GM19240 (cell line): ENCODE results near the gene ST7.

ENCODE experiments used
- DNase-seq: peaks from one replicate; pipeline ENCODE4 v3.0.0; 2011; ENCODE audit warnings: low spot score; ENCODE audit not compliant: insufficient read length

The ST7 gene

DNA sequence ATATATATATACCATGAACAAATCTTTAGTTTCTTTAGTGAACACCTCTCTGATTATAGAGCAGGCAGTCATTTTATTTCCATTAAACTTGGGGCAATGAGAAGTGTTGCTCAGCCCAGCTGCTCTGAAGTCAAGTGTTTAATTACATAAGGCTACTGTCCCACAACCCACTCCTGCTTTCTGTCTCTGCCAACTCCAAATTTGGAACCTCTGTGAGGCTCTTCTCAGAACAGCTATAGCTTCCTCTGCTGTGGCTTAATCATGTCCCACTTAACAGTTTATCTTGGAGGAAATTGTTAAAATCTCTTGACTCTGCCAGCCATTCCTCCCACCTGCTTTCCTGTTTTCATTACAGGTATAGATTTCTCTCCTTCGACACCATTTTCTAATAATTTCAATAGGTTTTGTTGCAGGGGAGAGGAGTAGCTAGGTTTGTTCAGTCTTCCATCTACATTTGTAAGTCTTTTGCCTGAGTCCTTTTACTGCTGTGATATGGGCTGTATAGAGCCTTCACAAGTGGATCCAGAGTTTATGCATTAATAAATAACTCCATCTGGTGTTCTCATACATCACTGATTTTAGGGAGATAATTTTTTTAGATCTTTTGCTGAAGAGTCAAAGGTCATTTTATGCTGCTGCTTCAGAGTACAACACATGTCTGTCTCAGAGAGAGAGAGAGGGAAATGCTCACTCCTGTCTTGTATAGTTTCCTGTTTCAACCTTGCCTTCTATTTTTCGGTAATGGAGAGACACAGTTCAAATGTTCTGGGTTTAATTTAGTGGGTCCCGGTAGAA lies 199.1 kb downstream of the ST7 start:
- DNase-seq = no peak

- DNase-seq = no peak
Measured at GRCh38 chr7:117153016-117153545, 199.8 kb downstream of the ST7 start.

GRCh38 chr7:117154721-117155120 lies 201.4 kb downstream of the ST7 start:
- no peak for DNase-seq

DNA sequence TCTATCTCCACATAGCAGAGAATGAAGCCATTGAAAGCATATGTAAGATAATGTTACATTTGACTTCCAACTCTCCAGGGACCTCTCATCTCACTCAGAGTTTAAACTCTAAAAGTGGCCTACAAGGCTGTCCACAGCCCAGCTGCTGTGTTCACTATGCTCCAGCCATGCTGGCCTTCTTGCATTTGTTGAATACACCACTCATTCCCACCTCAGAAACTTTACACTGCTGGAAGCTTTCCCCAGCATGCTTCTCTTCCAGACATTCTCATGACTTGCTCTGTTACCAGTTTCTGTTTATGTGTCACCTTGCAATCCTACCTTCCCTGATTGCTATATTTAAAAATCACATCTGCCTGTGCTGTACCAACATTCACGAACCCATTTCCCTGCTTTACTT lies 202.4 kb downstream of the ST7 start:
- DNase-seq = no peak

GRCh38 chr7:117157241-117158209 lies 204.2 kb downstream of the ST7 start:
- no peak for DNase-seq

DNA sequence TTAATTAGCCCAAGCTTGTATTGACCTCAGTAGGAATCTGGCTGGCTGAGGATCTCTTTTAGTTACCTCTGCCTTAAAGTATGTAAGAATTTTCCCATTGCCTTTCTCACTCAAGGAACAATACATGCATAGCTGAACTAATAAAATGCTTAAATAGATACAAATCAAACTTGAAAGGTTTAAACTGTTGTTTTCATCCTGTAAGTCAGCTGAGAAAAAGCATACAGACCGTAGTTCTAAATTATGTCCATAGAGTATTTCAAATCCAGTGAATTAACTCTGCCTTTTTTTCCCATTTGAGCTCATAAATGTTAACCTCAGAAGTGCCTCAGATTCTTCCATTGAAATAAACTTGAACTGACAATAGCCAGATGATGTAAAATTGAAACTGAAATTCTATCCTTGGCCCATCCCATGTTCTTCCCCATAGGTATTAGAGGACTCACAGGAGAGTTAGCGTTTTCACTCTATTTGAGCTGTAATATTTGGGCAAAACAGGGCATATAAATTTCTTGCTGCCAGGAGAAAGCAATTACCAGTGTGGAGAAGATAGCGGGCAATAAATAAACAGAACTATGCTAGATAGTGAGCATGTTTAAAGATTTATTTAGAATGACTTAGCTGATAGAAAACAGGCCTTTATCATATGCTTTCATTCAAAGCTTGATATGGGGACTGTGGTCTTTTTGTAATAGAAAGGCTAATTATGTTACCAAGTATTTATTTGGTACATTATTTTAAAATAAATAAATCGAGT lies 205.8 kb downstream of the ST7 start:
- DNase-seq = no peak

DNA sequence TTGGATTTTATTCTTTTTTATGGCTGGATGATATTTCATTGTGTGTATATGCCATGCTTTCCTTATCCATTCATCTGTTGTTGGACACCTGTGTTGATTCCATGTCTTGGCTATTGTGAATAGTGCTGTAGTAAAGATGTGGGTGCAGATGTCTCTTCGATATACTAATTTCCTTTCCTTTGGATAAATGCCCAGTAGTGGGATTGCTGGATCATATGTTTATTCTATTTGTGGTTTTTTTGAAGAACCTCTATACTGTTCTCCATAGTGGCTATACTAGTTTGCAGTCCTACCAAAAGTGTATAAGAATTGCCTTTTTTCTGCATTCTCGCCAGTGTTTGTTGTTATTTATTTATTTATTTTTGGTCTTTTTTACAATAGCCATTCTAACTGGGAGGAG lies 209.8 kb downstream of the ST7 start:
- no peak for DNase-seq

DNA sequence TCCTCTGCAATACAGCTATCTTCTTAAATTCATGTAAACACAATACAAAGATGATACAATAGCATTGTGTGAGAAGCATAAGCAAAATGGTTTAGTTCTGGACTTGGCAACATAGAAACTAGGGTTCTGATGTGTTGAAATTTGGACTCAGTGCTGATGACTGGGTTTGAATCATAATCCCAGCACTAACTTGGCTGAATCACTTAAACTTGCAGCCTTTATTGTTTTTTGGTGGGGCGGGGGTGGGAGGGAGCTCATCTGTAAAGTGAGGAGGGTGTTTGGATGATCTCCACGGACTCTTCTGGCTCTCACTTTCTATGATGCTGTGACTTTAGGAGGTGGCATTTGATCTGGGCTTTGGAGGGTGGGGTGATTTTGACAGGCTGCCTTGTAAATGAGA lies 211.3 kb downstream of the ST7 start:
- DNase-seq = no peak

- no peak for DNase-seq
Measured at GRCh38 chr7:117165656-117166055, 212.4 kb downstream of the ST7 start.

- no peak for DNase-seq
Measured at GRCh38 chr7:117169907-117170306, 216.6 kb downstream of the ST7 start.

DNA sequence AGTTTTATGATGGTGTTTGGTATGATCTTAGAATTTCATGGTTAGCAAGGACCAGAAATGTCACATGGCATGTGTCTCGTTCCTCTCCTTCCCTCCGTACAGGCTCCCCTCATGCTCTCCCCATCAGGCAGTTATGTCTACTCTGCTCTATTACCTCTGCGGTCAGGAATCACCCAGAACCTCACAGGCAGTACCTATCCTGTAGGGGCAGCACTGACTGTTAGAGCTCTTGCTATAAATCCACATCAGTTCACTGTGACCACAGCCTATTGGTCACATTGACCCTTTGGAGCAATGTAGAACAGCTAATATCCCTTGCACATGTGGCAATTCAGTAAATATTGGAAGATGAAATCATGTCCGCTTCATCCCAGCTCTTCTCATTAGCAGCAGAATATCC lies 217.8 kb downstream of the ST7 start:
- no peak for DNase-seq

DNA sequence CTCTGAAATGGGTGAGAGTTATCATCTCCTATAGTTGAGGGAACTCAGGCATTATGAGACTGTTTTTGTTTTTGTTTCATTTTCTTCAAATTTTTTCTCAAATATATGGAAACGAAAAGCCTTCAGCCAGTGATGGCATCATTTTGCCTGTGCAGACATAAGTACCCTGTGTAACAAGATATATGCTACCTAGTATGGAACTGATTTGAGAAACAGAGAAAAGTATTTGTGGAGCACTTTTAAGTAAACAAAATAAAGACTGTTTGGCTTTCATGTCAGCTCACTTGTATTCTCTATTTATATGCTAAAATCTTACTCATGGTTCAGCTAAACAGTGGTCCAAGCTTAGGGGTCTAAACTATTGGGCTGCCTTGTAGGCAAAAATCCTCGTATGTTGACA lies 219.0 kb downstream of the ST7 start:
- DNase-seq = no peak

DNA sequence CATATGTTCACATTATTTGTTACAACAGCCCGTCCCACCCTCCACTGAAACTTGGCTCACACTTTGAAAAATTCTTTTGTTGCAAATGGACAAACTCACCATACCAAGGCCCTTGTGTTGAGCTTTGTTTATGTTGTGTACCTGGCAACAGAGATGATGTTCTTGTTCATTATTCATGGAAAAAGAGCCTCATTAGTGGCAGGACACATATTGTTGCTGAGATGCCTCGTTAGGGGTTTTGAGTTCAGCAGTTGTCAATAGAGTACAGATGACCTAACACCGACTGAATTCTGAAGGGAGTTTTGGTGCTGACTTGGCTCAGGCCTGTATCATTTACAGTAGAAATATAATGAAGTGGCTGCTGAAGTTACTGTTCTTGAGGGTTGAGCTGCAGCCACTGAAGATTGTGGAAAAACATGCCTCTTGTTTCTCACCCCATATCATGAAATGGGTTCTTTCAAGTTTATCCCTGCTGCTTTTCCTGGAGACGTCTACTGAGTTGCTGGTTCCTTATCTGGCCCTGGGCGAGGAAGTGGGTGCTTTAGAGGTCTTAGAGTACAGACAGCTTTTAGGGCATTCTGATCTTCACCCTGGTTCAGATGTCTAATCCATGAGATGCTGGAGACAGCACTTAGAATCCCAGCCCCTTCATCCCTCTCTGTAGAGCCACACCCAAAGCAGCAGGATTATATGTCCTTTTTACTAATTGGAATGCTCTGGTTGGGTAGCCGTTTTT lies 219.9 kb downstream of the ST7 start:
- no peak for DNase-seq

DNA sequence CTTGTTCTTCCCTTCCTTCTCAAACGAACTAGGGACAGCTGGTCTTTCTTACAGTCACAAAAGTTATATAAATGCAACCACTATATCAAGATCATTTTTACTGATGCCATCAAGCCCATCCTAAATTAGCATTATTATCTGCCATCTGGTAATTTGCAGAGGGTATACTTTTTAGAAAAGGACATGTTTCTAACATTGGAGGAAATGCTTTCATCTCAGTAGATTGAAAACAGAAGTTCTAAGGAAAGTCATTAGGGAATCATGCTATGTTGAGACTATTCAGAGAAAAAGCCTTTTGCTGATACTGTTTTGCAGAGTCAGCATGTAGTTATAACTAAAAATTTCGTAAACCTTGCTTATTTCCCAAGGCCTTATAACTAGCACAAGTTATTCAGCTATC lies 222.9 kb downstream of the ST7 start:
- no peak for DNase-seq

DNA sequence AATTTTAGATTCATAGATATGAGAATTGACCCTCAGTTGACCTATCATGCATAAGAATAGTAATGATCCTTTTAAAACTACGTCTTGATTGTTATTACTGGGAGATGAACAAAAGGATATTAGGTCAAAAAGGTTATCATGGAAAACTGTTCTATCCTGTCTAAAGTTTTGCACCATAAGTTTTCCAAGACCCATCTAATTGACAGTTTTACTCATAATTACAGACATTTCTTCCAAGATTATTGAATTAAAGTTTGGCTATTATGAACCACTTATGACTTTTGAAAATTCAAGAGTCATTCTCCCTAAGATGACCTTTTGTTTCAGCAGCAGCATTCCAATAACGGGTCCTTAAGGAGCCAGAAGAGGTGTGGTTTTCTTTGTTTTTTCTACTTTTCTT lies 225.3 kb downstream of the ST7 start:
- DNase-seq = no peak

- no peak for DNase-seq
Measured at GRCh38 chr7:117179701-117180100, 226.4 kb downstream of the ST7 start.

GRCh38 chr7:117183729-117184128 lies 230.4 kb downstream of the ST7 start:
- no peak for DNase-seq

DNA sequence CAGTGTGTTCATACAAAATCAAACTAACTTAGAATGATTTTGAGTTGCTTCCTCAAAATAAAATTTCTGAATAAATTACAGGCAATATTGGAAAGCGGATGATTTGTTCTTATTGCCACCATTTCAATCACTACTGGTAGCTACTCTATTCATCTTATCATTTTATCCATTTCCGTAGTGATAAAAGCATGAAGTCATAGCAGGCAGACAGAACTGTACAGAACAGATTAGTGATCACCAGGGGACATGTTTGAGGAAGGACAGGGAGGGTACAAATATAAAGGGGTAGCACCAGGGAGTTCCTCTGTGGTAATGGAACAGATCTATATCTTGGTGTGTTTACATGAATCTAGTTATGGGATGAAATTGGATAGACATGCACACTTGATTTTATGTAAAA lies 231.1 kb downstream of the ST7 start:
- DNase-seq = no peak

DNA sequence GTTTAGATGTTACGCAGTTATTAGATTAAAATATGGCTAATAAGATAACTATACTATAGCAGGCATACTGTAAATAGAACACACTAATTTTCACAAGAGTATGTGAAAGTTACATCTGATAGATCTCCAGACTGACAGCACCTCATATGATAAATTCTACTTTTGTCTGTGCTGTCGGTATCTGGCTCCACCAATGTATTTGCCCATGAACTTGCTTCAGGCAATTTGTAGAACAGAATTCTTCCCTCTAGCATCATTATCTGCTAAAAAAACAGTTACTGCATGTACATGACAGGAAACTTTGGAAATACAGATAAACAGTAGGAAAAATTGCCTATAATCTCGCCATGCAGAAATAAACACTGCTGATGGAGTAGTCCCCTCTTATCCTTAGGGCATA lies 231.8 kb downstream of the ST7 start:
- no peak for DNase-seq

DNA sequence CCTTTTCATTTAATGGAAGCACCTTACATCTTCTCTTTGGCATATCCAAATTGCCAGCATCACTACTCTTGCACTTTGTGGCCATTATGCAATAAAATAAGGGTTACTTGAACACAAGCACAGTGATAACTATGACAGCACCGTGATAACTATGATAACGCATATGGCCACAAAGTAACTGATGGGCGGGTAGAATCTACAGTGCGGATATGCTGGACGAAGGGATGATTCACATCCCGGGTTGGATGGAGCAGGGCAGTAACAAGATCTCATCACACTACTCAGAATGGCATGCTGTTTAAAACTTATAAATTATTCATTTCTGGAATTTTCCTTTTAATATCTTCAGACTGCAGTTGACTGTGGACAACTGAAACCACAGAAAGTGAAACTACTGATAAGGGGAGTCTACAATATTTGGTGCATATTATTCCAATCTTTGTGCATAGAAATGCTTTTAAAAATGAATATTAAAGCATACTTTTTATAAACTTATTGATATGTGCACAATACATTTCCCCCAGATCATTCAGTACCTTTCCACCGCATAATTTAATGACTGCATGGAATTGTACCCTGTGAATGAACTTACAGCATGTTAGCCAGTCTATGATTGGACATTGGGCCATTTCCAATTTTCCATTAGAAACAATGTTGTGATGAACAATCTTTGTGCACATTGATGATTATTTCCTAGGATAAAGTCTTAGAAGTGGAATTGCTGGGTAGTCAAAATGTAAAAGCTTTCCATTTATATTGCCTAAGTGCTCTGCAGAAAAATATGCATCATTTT lies 233.1 kb downstream of the ST7 start:
- no peak for DNase-seq
